ES-I3 (cell line): ENCODE results near the gene VCP.

Source experiments
- H3K36me3 ChIP-seq: 2 replicates; pipeline ENCODE4 v1.6.1; 2013; ENCODE audit warnings: mild to moderate bottlenecking, low read length, control low read depth, moderate library complexity; ENCODE audit not compliant: insufficient read depth
- H3K4me1 ChIP-seq: 2 replicates; pipeline ENCODE4 v1.6.1; 2013; ENCODE audit warnings: mild to moderate bottlenecking, control low read depth, low read length; ENCODE audit not compliant: insufficient read depth
- H3K9ac ChIP-seq: 2 replicates; pipeline ENCODE4 v1.6.1; 2013; ENCODE audit warnings: low read depth, mild to moderate bottlenecking, low read length, moderate library complexity
- H3K9me3 ChIP-seq: 2 replicates; pipeline ENCODE4 v1.6.1; 2013; ENCODE audit warnings: mild to moderate bottlenecking, low read length, moderate library complexity; ENCODE audit not compliant: control insufficient read depth, insufficient read depth

The VCP gene

DNA sequence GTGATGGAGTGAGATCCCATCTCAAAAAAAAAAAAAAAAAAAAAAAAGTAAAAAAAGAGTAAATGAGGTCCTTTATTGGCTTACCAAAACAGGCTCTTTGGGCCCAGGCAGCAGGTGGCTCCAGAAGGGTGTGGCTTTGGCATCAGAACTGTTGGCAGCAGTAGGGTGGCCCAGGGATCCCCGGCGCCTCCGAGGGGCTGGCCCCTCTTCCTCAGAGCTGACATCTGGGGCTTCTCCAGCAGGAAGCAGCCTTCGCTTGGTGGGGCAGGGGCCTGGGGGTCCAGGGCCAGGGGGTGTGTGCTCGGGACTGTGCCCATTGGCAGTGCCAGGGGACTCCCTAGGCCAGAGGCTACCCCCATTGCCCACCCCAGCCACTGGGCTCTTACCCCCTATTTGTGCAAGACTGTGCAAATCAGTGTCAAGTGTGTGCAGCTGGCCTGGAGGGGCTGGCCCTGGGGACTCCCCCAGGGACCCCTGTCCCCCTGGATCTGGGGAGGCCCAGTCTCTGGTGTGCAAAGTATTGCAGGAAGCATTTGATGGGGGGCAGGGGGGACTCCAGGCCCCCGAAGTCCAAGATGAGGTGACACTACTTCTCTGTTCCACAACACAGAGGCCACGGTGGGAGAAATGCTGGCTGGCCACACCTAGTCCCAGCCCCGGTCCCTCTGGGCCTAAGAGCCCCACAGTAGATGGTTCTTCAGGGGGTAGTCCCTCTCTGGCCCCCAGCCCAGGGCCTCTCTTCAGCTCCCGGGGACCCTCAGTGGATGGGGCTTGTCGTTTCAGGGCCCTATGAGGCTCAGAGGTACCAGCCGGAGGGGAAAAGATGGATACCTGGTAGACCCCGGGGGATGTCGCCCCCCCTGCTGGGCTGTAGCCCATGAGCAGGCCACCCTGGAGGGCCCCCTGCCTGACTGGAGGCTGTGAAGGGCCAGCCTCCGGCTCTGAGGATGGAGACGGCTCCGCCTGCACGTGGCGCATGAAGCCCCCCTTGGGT, 35.2 kb upstream of the VCP start:
- H3K4me1 ChIP-seq, result peaks cover 10% of the 10 kb centered on the region
- no peaks in the 10 kb centered on the region for H3K36me3 ChIP-seq
- no peaks in the 10 kb centered on the region for H3K9me3 ChIP-seq
- H3K9ac ChIP-seq, result no peak overlapping the region

DNA sequence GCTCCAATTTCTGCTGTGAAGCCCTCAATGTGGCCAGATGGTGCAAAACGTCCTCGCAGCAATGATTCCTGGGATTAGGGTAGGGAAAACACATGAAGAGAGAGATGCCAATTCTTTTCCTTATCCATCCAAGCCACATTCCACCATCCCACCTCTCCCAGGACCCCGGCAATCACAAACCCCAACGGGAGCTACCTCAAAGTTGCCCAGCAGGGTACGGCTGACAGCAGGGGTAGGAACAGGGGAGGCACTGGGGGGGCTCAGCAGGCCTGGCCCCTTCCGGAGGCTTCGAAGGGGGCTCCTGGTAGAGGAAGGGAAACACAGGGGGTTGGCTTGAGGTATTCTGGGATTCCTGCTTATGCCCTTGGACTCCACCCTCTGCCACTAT, 33.9 kb upstream of the VCP start:
- peaks cover 4% of the 10 kb centered on the region; the same call in 1 of the 2 replicates for H3K4me1 ChIP-seq
- H3K36me3 ChIP-seq, result 0 out of 2 replicates have a peak, but pooled peaks cover 3% of the 10 kb centered on the region
- H3K9me3 ChIP-seq, result no peaks in the 10 kb centered on the region
- H3K9ac ChIP-seq, result no peak overlapping the region

DNA sequence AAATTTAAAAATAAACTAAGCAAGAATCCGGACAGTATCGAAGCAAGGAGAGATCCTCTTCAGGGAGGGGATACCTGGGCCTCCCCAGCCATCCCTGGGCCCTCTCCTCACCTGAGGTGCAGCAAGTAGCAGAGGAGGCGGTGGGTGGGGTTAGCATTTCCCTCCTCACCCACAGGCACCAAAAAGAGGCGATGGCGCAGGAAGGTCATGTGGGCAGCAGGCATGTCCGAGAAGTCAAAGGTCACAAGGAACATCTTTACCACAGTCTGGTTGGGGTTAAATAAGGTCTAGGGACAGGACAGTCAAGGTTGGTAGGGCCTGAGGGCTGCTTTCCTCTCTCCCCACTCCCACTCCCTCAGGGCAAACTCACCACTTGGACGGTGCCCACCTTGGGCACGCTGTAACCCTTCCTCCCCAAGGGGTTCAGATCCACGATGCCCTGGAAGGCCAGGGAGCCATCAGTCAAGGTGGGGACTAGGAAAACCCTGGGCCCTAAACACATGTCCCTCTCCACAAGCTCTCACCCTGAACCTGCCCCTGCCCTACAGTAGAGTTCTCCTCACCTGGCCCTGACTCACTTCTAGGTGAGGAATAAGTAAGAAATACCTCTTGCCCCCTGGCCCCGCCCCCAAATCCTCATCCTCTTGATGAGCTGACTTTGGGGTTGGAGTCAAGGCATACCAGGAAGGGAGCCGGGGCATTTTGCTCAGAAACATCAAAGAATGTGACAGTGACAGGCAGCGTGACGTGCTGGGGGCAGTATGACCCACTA, 33.3 kb upstream of the VCP start:
- 0 out of 2 replicates have a peak, but pooled peaks cover 3% of the 10 kb centered on the region for H3K36me3 ChIP-seq
- no peaks in the 10 kb centered on the region for H3K9me3 ChIP-seq
- H3K4me1 ChIP-seq, result peaks cover 4% of the 10 kb centered on the region; the same call in 1 of the 2 replicates
- no peak overlapping the region for H3K9ac ChIP-seq

DNA sequence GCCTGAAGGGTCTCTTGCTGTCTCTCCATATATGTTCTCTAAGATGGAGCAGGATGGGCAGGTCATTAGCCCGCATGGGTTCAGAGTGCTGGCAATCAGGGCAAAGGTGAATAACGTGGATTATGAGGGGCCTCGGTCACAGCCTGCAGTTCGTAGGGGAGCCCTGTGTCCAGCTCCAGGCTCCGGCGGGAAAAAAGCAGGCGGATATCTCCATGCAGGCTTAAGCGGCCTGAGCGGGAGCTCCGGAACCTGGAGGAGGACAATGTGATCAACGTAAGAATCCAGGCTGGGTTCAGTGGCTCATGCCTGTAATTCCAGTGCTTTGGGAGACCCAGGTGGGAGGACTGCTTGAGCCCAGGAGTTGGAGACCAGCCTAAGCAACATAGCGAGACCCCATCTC, 32.7 kb upstream of the VCP start:
- Histone ChIP-seq H3K36me3 (0 out of 2 replicates have a peak, but pooled peaks cover 9% of the 10 kb centered on the region), H3K4me1 (peaks cover 4% of the 10 kb centered on the region; the same call in 1 of the 2 replicates), H3K9ac (no peak overlapping the region), H3K9me3 (no peaks in the 10 kb centered on the region)

DNA sequence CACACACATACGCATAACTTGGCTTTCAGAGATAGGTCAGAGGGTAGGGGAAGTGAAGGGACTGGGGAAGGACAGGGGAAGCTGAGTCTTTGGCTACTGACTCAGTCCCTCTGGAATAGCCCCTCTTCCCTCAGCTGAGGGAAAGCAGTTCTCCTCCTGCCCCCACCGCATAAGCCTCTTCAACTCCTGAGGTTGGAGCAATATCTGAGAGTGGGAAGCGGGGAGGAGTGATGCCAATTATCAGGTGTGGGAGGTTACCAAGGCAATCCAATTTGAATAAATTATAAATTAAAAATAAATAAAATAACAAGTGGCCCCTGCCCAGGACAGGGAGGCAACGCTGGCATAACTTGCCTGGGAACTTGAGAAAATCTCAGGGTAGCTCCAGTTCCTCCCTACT, 32.2 kb upstream of the VCP start:
- H3K36me3 ChIP-seq, result 0 out of 2 replicates have a peak, but pooled peaks cover 12% of the 10 kb centered on the region
- peaks cover 4% of the 10 kb centered on the region; the same call in 1 of the 2 replicates for H3K4me1 ChIP-seq
- H3K9me3 ChIP-seq, result no peaks in the 10 kb centered on the region
- no peak overlapping the region for H3K9ac ChIP-seq

DNA sequence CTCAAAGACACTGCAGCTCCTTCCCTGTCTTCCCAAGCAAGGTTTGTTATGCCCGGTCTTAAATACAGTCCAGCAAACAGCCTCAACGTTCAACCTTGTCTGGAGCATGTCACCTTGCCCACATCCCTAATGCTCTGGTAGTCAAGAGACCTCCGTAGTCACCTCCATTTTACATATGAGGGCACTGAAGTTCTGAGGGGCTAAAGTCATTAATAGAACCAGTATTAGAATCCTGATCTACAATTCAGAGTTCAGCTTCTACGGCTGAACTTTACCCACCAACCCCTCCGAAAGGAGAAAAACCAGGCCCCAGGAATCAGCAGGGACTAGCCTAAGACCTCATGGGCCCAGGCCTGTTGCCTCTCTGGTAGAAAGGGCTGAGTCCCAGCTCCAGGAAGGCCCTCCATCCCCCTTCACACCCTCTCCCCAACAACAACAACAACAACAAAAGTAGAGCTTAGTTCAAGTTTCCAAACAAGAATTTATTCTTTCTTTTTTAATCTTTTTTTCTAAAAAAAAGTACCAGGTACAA, 31.3 kb upstream of the VCP start:
- Histone ChIP-seq H3K4me1 (peaks cover 4% of the 10 kb centered on the region; the same call in 1 of the 2 replicates), H3K9ac (peak overlapping the region; percentile 78), H3K9me3 (no peaks in the 10 kb centered on the region), H3K36me3 (0 out of 2 replicates have a peak, but pooled peaks cover 12% of the 10 kb centered on the region)

DNA sequence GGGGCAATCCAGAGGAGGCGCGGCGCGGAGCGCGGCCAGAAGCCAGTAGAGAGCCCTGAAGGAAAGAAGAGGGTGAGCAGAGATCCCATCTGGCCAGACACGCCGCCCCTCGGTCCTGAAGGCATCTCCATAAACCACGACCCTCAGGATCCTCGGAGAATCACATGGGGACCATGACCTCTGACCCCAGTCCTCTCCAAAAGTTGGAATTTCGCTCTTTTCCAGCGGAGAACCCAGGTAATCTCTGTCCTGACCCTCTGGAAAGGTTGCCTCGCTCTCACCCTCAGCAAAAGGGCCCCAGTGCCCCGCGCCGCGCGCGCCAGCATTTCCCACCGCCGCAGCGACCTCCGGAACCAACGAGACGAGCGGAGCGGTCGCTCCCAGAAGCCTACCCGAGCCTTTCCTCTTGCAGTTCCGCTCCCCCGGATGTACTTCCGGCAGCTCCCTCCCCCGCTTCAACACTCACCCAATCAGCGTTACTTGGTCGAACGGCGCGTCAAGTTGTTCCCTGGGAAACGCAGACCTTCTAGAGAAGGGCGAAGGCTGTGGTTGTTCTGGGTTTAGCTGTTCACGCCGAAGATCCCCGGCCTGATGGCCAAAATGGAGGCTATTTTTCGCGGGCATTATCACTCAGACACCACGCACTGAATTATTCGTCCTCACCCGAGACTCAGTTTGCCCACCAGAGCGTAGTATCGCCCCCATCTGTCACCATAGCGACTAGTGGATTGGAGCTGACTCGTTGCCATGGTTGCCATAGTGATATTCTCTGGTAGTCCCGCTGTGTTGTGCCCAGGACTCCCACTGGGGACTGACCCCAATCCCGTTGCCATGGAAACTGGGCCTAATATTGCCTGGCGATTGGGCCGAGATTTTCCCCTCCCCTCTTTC, 30.6 kb upstream of the VCP start, which contains the start of gene STOML2:
STOML2 (minus strand) TSS at position 363 of the 891 bp plus-strand sequence; CDS start at position 326, 37 bp downstream.
- Histone ChIP-seq H3K4me1 (peaks cover 4% of the 10 kb centered on the region; the same call in 1 of the 2 replicates), H3K9me3 (no peaks in the 10 kb centered on the region), H3K9ac (peak within 1 kb of the TSS; percentile 78), H3K36me3 (0 out of 2 replicates have a peak, but pooled peaks cover 12% of the 10 kb centered on the region)

DNA sequence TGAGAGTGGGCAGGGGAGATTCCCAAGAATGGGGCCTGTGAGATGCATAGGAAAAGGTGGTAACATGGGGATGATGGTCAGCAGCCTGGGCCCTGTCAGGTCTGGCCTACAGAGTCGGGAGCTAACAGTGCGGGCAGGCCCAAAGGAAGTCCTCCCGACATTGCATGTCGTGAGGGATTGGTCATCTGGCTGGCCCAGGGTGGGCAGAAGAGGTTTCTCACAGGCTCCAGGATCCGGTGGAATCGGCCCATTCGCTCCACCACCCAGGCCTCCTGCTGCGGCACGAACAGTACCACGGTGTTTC, 30.0 kb upstream of the VCP start:
- Histone ChIP-seq H3K9ac (peak overlapping the region; percentile 78), H3K36me3 (0 out of 2 replicates have a peak, but pooled peaks cover 12% of the 10 kb centered on the region), H3K9me3 (no peaks in the 10 kb centered on the region), H3K4me1 (peaks cover 4% of the 10 kb centered on the region; the same call in 1 of the 2 replicates)

DNA sequence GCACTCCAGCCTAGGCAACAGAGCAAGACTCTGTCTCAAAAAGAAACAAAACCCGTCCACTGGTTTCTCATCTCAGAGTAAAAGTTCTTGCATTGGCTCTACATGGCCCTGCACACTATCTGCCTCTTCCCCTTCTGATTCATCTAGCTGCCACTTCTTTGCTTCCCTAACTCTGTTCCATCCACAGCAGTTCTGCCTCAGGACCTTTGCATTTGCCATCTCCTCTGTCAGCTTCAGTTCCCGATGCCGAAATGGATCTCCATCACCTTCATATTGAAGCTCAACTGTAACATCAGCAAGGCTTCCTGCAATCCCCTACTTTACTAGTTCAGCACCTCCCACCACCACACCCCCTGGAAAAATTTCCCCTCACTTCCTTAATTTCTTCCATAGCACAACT, 25.1 kb upstream of the VCP start:
- no peaks in the 10 kb centered on the region; the same call in 1 of the 2 replicates for H3K4me1 ChIP-seq
- peaks cover 15% of the 10 kb centered on the region; the same call in 1 of the 2 replicates for H3K36me3 ChIP-seq

DNA sequence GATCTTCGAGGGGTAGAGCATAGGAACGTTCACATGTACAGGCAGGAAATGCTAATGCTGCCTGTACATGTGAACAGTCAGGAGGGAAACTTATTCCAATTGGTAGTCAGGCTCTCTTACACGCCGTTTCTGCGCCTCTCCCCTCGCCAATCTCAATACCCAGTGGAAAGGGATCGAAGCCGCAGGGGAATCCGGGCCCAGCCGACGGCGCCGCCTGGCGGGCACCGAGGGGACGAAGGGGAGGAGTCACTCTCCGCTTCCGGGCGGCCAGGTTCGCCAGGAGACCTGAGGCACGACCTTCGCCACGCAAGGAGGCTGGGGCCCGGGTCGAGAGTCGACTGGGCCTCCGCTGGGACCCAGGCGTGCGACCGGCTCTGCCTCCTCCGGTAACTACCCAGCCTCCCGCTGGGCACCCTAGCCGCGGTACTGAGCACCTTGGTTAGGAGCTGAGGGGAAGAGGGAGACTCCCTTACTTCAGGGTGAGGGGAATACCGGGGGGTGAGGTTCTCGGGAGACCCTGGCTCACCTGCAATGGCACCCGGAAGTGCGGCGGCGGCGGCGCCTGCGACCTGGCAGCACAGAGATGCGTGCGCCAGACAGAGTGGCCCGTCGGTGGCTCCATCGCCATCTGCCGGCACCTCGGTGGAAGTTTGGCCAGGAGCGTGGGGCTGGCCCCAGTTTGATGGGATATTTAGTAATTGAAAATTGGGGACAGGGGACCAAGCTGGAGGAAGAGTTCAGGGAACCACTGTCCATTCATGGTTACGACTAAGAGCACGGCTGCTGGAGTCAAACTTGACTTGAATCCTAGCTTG, 23.8 kb upstream of the VCP start, which contains the start of gene PIGO:
PIGO (minus strand) TSS at position 557 of the 815 bp plus-strand sequence. CDS start 1,026 bp downstream, outside the sequence.
- H3K9ac ChIP-seq, result peak within 1 kb of the TSS; percentile 88
- H3K4me1 ChIP-seq, result no peaks in the 10 kb centered on the region; the same call in 1 of the 2 replicates
- H3K9me3 ChIP-seq, result no peaks in the 10 kb centered on the region
- peaks cover 11% of the 10 kb centered on the region for H3K36me3 ChIP-seq

More for the DNA sequence above, 25.1 kb upstream of the VCP start:
- Histone ChIP-seq H3K9ac (no peak overlapping the region), H3K9me3 (no peaks in the 10 kb centered on the region)

DNA sequence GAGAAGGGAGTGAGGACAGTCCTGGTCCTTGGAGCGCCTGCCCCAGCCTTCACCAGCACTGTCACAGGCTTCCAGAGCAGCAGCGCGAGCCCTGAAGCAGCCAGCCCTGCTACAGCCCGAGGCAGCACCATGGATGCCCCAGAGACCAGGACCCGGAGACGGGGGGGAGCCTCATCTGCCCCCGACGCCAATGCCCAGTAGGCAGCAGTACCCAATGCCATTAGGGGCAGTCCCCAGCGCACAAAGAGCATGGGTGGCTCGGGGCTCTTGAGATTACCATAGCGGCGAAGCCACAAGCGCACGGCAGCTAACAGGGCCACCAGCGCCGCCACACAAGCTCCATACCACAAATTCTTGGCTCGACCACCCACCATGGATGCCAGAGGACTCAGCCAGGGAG, 19.1 kb upstream of the VCP start:
- H3K9ac ChIP-seq, result no peak overlapping the region
- H3K36me3 ChIP-seq, result peaks cover 26% of the 10 kb centered on the region

DNA sequence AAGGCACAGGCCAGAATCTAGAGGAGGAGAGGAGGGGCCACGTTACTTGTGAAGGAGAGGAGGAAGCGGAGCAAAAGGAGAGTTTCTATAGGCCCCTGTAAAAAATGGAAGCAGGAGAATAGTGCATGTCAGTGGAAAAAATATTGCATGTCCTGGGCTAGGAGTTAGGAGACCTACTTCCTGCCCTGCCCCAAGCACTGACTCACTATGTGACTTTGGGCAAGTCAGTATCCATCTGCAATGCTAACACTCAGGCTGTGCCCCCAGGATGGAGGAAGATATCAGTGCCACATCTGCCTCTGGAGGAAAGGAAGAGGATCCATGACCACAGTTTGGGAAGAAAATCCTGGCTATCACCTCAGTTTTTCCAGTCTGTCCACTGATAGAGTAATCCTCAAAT, 17.0 kb upstream of the VCP start:
- Histone ChIP-seq H3K9me3 (no peaks in the 10 kb centered on the region), H3K36me3 (peaks cover 26% of the 10 kb centered on the region), H3K9ac (no peak overlapping the region), H3K4me1 (no peaks in the 10 kb centered on the region)

More for the DNA sequence above, 19.1 kb upstream of the VCP start:
- no peaks in the 10 kb centered on the region for H3K9me3 ChIP-seq
- H3K4me1 ChIP-seq, result no peaks in the 10 kb centered on the region; the same call in 1 of the 2 replicates
